ENCODE measurements around the gene PTCHD1.

Gene PTCHD1

DNA sequence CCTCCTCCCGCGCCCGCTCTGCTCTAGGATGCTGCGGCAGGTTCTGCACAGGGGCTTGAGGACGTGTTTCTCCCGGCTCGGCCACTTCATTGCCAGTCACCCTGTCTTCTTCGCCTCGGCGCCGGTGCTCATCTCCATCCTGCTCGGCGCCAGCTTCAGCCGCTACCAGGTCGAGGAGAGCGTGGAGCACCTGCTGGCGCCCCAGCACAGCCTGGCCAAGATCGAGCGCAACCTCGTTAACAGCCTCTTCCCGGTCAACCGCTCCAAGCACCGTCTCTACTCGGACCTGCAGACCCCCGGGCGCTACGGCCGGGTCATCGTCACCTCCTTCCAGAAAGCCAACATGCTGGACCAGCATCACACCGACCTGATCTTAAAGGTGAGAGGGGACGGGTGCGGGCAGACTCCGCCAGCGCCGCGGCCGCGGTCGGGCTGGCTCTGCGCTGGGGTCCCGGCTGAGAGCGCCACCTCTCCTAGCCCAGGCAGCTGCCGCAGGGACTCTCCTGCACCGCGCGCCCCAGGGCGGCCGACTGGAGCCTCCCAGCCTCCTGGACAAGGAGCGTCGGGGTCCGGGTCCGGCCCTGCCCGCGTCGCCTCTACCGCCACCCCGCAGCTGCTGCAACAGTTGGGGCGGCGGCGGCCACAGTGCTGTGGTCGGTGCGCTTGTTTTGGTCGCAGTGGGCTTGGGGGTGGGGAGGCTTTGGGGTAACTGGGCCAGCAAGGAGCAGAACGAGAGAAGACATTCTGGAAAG, at the start of gene PTCHD1:
PTCHD1 (plus strand) TSS at position 2 of the 752 bp plus-strand sequence; CDS start at position 29, 27 bp downstream.
- no peak for DNase-seq

DNA sequence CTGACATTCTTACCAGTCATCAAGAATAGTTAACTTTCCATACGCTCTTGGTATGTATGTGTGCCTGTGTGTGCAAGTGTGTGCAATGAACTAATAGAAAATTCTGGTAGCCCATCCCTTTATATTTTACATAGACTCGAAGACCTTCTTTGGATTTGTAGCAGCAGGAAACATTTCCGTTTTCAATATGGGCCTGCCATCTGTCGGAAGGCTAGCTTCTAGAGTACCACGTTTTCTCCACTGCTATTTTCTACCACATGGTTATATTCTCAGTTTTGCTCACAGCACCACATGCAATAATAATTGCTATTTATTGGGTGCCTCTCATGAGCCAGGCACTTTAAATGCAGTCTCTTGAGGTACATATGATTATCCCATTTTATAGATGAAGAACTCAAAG, 47.9 kb upstream of the PTCHD1 start:
- DNase-seq = no peak

DNA sequence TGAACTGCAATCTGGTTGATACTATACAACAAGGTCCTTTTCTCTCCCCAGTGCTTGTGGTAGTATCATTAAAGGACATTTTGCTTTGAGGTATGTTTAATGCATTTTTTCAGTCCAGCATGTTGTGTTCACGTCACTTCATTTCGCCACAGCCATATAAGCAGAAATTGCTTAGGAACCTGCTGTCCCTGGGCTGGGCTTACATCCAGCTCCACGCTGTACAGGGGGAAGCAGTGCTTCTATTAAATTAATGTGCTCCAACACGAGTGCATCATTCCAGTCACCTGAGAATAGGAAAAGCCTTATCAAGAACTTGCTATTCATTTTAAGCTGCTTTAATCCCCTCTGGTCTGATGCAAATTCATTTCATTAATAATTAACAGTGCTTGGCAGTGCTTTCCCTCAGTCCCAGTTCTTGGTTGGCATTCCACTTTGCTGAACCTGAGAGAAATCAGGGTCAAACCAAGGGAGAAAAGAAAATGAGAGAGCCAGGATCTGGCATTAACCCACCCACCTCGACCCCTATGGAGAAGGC, 47.4 kb upstream of the PTCHD1 start:
- no peak for DNase-seq

DNA sequence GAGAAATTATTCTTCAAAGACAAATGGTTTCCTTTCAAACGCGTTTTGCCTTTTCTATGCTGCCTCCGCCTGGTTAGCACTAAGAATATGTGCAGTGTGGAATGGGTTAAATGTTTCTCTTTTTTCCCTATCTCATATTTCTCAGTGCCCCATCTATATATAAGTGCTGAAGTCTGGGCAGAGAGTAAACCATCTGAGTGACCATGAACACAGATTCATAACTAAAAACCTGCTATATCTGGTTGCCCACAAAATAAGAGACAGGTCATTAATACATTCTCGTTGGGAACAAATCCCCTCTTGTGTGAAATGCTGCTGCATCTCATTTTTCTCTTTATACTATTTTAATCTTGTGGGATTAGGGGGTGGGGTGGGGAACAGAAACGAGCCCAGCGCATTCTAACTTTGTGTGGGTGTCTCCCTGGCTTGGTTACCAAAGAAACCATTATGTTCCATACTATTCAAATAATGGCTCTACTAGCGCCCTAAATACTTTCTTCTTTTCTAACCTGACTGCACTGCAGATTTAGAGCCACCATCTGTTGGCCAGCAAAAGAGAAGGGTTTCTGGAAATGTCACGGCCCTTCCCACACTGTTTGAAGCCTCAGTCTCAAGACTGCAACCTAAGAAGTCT, 42.2 kb upstream of the PTCHD1 start:
- no peak for DNase-seq

DNA sequence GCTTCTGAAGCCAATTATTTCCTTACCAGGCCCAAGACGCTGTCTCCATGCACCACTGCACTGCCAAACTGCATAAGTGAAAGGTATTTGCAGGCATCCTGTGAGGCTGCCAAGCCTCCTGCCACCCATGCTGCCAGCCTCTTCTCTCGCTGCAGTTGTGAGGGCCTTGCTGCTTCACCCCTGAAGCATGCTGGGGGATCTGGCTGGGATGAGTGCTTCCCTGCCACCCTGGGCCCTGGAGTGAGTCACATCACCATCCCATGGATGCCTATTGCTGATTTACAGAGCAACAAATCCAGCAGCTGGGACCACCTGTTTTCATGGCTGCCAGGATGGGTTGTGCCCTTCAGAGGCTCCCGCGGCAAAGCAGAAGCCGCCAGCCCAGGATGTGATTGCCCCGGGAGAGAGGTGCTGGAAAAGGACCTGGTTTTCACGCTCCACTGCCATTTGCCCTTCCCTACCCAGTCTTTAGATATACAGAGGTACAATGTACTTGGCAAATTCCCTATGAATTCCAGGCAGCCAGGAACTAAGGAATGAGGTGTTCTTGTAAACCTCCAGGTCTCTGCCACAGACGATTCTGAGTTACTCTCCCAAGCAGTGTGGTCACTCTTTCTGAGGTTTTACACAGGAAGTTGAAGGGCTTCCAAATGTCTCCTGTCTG, 41.5 kb upstream of the PTCHD1 start:
- DNase-seq = no peak

DNA sequence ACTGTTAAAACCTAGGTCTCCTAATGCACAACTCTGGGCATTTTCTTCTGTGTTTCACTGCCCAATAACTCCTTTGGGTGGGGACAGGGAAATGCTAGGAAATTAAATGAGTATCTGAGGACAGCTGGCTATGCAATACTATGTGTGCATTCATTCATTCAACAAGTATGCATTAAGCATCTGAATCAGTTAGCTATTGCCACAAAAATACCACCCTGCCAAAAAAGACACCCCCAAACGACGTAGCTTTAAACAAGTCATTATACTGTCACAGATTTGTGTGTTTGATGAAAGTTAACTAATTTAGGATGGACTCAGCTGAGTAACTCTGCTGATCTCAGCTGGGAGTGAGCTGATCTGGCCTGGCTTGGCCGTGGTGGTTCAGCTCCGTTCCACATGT, 29.8 kb upstream of the PTCHD1 start:
- no peak for DNase-seq

DNA sequence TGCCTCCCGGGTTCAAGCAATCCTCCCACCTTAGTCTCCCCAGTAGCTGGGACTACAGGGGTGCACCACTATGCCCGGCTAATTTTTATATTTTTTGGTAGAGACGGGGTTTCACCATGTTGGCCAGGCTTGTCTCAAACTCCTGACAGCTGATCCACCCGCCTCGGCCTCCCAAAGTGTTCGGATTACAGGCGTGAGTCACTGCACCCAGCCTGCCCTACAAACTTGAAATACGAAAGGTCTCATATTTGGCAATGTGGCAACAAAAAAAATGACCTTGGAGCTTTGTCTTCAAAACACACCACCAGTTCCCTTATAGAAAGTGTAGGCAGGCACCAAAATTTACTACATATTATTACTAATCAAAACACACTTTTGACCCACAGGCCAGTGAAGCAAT, 22.9 kb upstream of the PTCHD1 start:
- DNase-seq = no peak

DNA sequence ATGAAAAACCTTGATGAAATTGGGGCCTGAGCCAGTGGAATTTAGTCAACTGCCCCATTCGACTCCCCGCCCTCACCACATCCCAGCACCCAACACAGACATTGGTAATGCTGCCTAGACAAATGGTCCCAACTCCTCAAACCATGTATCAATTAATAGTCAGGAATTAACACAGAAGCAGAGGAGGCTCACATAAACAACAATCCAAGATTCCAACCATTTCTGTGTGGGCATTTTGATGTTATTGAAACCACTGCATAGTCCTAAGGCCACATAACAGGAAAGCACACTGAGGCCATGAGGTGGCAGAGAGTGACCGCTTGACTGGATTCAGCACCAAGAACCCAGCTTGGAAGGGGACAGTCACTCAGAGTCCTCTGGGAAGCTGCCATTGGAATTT, 22.5 kb upstream of the PTCHD1 start:
- DNase-seq = no peak

DNA sequence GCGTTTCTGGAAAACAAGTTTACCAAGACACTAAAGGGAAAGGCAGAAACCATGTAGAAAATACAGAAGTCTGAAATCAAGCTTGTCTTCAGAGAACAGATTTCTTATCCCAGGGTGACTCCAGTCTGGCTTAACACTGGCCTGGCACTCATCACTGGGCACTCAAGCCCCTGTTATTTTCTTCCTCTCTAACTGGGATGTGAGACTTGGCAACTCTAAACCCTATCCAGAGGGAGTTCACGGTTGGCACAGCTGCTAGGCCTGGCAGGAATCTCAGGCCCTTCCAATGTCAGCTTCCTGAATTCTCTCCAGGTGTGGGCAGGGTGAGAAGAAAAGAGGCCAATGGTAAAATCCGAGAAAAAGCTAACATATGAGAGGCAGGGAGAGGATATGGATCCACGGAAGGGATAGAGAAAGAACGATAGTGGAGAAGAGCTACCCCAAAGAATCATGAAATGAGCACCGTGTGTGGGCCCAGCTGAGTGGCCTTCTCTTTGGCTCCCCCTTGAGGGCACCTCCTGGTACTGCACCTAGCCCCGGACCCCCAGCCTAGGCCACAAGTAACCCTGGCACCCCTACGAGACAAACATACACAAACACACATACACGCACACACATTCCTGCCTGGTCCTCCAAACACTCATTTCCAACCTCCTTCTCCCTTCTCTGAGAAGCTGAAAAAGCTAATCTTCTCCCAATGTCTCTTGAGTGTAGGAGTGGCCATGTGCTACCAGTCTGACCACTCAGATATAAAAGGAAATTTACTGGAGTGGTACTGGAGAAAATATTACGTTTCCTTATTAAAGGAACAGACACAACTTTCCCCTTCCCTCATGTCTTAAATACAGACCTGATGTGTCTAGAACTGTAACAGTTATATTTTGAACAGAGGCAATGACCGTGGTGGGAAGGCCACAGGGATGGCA, 16.6 kb upstream of the PTCHD1 start:
- no peak for DNase-seq

DNA sequence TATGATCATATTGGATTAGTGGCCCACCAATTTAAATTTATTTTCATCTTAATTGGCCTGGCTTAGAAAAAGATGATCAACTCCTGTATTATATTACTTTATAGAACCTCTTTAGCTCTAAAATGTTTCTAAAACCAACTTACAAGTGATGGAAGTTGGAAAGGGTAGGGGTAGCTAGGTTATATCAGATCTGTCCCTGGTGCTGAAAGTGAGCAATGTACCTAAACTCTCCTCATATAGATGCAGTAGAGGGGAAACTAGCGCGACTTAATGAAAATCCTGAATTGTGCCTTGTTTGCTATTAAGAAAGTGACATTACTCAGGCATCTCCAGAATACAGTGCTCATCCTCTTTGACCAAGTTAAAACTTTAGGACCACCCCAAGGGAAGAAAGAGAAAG, 7.5 kb upstream of the PTCHD1 start:
- DNase-seq = no peak

DNA sequence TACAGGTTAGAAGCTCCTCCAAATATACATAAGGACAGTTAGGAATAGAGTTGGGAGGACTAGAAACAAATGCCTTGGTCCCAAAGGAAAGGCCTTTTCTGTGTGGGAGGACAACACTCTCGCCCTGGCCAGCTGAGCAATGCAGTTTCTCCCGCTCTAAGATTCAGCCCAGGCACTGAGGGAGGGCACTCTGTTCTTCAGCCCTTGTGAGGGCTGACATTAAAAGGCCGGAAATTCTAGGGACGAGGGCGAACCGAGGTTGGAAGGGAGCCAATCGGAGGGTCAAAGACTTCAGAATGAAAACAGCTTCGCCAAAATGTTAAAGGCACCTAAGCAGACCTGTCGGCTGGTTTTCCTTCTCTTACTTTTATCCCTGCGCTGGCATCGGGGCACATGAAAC, 2.9 kb upstream of the PTCHD1 start:
- DNase-seq = no peak

DNA sequence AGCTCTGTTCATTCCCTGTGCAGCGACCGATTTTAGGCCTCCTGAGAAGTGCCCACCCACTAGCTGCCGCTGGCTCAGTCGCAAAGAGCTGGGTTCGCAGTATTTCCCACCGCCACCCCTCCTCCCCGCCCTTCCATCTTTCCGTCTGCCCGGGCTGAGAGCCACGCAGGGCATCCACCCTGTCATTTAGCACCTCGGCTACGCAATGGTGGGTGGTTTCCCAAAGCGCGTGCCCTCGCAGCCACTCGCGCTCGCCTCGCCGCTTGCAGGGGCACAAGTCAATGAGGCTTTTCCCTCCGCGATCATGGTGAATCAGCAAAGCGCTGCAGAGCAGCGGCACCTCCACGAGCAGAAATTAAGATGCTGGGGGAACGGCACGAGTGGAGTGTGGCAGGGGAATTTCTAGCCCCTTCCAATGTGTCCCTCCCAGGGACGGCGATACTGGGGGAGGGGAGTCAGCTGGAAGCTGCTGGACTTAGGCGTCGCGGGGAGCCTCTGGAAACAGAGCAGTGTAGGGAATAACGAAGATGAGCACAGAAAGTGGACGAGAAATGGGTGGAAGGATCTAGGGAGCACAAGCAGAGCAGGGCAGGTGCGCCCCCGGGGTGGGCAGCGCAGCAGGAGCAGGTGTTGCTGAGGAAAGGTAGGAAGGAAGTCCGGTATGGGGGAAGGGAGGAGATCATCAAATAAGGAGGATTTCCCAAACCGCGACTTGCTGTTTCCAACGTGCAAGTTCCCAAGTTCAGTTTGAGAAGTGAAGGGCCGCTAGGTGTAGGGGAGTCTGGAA, 2.4 kb upstream of the PTCHD1 start:
- DNase-seq = no peak

DNA sequence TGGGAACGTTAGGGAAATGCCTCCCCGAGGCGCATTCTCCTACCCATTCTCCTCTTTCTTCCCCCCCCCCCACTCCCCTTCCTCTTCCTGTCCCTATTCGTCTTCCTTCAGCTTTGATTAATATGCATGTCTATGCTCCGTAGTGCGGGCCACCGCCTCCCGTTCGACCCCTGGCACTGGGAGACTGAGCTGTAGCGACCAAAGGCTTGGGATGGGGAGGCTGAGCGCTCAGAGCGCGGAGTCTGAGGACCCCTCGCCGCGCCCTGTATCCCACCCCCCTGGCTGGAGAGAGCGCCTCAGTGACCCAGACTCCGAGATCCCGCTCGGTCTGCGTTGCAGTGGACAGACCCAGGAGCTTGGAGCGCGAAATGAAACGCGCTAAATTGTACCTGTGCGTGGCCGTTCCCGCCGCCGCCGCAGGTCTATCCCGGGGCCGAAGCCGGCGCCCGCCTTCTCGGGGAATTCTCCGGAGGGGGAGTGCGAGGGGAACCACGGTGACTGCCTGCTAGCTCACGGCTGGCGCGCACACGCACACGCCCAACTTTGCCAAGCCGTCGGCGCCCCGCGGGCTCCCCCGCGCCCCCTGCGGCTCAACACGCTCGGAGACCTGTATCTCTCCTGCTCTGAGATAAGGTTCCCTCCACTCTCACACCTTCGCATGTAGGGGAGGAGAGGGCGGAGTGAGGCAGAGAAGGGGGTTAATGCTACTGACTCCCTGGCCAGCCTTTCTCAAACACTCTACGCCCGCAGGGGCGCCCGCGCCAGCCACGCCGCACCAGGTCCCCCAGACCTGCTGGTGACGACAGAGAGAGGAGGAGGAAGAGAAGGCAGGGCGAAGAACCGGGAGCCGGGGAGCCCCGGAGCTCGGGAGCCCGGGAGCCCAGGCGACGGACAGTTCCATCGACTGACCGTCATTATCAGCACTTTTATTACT, 1.5 kb upstream of the PTCHD1 start:
- no peak for DNase-seq

DNA sequence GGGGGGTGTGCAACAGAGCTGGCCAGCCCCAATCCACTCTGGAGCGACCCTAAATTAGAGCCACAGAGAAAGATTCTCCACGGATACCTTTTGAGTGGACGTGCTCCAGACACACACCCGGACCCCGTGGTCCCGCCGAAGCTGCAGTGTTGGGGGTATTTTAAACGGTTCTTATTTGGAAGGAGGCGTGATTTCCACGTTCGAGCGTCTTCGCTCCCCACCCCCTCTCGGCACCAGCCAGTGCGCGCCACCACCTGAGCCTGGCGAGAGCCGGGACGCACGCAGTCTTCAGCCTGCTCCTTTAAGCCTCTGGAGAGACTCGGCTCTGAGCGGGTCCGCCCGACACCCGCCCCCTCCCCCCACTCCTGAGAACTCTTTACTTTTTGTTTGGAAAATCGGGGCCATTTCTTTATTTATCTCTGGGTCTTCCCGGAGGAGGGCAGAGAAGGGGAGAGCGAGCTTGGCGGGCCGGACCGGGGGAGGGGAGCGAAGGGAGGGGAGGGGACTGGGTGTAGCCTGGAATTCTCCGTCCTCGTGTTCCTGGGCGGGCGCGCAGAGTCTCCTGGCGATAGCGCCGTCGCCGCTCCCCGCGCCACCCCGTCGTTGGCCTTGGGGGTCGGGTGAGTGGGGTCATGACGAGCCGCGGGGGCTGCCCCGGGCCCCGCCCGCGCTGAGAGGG, 668 bp upstream of the PTCHD1 start:
- DNase-seq = no peak

DNA sequence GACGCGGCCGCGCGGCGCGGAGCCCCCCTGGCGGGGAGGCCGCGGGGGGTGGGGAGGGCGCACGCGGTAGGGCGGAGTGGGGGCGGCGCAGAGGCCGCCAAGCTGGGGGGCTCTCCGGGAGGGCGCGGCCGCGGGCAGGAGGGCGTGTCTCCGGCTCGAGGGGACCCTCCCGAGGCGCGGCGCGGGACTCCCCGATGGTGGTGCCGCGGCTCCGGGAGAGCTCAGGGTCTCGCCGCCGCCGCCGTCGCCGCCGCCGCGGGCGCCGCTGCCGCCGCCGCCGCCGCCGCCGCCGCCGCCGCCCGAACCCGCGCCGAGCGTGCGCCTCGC, 165 bp upstream of the PTCHD1 start:
- no peak for DNase-seq

DNA sequence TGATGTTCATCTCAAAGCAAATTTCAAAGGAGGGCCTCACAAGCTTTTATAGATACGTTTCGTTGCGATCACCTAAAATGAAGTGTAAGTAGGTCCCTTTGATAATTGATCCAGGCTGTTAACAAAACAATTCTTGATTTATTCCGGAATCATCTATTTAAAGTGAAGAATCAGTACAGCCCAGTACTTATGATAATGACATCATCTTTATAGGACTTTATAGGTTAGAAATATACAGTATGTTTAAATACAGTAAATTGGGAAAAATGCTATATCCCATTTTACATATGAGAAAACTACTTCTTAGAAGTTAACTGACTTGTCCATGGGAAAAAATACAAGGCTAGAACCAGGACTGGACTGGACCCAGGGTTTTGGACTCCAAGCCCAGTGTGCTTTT, 3.7 kb downstream of the PTCHD1 start:
- DNase-seq = no peak

DNA sequence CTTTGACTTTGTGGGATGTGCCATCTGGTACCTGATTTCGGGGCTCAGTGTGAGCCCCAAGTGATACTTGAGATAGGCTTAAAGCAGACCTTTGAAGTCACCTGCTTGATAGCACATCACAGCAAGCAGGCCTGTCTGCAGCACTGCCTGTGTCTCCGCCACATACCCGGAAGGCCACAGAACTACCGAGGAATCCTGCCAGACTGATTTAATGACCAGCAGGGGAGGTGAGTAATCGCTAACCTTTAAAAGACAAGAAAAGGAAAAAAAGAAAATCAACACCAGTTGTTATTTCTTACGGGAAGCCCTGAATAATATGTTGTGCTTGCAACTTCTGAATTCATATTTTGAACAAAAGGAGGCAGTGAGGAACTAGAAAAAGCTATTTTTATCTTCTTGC, 6.8 kb downstream of the PTCHD1 start:
- DNase-seq = no peak

DNA sequence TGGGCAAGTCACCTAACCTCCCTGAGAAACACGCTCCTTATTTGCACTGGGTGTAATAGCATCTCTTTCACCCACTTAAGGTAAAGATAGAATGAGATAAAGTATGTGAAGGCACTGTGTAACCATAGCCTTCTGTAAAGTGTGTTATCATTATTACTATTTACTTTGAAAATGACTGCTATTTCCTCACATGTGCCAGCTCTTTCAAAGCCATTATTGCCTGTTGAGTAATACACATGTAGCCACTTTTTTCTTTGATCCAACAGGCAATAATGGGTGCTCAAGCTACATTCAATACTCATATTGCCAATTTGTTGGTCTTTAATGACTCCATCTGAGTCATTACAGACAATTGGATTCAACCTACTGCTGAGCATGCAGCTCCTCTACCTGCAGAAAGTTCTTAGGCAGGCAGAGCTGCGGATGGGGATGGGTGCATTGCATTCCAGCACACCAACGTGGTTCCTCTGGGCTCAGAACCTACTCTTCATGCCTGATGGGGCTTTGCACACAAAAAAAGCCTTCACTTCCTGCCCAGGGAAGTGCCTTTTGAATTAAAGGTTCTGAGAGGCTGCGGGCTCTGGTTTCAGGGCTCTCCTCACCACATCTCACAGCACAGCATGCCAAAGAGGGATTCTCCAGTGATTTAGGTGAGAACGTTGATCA, 9.7 kb downstream of the PTCHD1 start:
- no peak for DNase-seq

DNA sequence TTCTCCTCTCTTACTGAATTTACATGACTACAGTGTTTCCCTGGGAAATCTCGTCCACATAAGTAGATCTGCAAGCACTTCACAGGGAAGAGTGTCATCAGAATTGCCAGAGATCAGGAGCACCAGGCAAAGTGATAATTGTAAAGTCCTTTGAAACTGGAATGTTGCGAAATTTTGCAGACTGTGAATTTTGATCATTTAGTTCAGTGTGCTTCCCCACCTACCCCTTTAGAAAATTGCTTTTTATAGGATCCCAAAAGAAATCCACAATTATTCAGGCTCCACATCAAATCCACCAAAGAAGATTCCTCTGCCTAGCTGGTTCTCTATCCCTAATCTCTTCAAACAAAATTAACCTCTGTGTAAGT, 10.2 kb downstream of the PTCHD1 start:
- DNase-seq = no peak

DNA sequence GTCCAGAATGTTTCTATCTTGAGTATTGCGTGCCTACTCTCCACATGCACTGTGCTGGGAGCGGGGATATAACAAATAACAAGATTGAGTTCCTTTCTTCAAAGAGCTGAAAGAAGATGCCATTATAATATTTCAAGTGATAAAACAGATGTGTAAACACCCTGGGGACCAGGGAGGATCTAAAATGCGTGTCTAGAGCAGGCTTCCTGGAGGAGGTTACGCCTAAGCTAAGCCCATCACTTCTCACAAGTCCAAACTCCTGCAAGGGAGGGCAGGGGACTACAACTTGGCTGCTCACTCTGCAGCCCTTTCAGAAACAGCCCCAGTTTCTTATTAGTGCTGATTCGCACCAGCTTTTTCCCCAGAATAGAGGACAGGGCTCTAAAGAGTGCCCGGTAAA, 21.5 kb downstream of the PTCHD1 start:
- DNase-seq = no peak
